Fibroblast of skin of right quadriceps (primary cell): Measurements from ENCODE around the gene KLHDC8B.
"Not testable (repeated sequence)": the region's sequence is repeated elsewhere in the genome, so short reads cannot be mapped to it uniquely, and the experiment has no call there.

Experiments used
- DNase-seq: peaks from one replicate; pipeline ENCODE4 v3.0.0-alpha.2; 2013

The KLHDC8B gene

DNA sequence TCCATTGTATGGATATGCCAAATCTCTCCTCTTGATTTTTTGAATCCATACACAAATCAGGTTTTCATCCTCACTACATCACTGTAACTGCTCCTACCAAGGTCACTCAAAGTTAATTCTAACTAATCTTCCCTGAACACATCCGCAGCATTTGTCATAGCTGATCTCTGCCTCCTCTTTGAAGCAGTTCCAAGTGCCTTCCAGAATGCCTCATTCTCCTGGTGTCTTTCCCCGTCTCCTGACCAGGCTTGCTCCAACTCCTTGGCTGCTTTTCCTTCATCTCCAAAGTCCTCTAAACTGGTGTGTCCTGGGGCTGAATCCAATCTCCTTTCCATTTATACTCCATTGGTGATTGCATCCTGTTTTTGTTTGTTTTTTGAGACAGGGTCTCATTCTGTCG is 26.8 kb downstream of the KLHDC8B start:
- DNase-seq, result no peak

DNA sequence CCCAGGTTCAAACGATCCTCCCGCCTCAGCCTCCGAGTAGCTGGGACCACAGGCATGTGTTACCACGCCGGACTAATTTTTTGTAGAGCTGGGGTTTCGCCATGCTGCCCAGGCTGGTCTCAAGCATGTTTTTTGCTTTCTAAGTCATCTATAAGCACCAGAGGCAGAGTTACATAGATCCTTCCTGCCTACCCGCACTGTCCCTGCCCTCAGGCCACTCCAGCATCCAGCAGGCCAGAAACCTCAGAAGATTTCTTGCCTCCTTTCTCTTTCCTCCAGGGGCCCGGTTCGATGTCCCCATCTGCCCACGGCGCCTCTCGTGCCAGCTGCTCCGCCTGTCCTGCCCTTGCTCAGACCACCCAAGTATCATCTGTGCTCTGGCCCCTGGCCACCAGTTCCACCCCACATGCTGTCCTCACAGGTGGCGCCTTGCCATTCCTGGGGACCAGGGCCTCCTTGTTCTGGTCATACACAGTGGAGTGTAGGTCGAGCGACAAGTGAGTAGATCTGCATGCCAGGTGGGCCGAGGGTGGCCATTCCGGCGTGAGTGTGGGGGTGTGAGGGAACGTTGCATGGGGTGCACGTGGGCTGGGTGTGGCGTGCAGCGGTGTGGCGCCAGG is 27.3 kb downstream of the KLHDC8B start:
- no peak for DNase-seq

DNA sequence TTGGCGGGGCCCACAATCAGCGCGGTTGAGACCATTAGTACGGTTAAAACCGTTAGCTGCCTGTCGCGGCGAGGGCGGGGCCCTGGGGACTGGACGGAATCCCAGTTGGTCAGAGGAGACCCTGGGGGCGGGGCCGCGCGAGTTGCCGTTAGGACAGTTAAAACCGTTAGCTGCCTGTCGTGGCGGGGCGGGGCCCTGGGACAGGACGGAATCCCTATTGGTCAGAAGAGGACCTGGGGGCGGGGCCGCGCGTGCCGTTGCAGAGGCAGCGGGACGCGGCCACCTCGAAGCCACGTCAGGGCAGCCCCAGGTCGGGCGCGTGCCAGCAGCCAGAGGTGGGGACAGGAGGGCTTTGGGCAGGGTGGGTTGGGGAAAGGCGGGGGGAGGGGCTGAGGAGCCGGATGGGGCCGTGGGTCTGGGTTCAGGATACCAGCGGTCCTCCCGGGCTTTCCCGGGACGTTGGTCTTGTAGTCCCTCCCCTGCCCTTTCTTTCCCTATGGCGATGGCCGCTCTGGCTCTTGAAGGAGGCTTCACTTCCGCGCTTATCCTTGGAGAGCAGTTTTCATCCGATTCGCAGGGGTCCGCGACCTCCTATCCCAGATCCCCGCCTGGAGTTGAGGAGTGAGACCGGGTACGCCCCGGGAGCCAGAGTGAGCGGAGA is 28.0 kb downstream of the KLHDC8B start:
- peak; percentile 83 for DNase-seq

DNA sequence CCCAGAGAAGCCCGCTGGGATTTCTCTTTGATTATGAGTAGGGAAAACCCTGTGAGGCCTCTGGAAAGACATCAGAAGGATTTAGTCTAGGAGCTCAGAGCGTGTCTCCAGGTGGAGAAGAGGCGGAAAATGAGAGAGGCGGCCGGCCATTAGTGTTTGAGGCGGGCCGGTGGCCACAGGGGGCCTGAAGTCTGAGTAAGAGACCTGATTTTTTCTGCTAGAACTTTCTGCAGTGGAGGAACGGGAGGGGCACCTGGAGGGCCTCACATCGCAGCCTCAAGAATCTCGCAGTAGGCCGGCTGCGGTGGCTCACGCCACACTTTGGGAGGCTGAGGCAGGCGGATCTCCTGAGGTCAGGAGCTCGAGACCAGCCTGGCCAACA is 28.5 kb downstream of the KLHDC8B start:
- no peak for DNase-seq

DNA sequence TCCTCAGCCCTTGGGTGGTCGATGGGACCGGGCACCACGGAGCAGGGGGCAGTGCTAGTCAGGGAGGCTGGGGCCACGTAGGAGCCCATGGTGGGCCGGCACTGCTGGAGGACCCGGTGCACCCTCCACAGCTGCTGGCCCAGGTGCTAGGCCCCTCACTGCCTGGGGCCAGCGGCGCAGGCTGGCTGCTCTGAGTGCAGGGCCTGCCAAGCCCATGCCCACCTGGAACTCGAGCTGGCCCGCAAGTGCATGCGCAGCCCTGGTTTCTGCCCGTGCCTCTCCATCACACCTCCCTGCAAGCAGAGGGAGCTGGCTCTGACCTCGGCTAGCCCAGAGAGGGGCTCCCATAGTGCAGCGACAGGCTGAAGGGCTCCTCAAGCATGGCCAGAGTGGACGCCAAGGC is 42.1 kb downstream of the KLHDC8B start:
- no peak for DNase-seq

DNA sequence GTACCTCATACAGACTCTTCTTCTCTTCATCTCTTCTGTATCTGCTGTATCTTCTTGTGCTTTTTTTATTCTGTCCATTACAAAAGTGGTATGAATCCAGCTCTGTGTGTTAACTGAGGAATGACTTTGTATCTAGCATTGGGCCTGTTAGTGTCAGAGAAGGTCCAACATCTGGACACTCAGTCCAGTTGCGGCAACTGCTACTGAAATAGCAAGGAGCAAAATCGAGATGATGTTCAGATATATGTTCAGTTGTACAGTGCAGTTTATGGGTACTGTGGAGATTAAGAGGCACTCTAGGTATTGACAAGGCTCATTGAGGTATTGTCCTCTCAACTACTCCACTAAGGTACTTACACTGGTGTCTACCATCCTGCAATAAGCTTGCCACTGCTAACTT is 42.6 kb downstream of the KLHDC8B start:
- no peak for DNase-seq

DNA sequence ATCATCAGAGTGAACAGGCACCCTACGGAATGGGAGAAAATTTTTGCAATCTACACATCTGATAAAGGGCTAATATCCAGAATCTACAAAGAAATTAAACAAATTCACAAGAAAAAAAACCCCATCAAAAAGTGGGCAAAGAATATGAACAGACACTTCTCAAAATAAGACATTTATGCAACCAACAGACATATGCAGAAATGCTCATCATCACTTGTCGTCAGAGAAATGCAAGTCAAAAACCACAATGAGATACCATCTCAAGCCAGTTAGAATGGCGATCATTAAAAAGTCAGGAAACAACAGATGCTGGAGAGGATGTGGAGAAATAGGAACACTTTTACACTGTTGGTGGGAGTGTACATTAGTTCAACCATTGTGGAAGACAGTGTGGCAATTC is 45.3 kb downstream of the KLHDC8B start:
- DNase-seq, result not testable (repeated sequence)

DNA sequence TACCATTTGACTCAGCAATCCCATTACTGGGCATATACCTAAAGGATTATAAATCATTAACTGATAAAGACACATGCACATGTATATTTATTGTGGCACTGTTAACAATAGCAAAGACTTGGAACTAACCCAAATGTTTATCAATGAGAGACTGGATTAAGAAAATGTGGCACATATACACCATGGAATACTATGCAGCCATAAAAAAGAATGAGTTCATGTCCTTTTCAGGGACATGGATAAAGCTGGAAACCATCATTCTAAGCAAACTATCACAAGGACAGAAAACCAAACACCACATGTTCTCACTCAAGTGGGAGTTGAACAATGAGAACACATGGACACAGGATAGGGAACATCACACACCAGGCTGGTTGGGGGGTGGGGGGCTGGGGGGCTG is 45.7 kb downstream of the KLHDC8B start:
- not testable (repeated sequence) for DNase-seq

DNA sequence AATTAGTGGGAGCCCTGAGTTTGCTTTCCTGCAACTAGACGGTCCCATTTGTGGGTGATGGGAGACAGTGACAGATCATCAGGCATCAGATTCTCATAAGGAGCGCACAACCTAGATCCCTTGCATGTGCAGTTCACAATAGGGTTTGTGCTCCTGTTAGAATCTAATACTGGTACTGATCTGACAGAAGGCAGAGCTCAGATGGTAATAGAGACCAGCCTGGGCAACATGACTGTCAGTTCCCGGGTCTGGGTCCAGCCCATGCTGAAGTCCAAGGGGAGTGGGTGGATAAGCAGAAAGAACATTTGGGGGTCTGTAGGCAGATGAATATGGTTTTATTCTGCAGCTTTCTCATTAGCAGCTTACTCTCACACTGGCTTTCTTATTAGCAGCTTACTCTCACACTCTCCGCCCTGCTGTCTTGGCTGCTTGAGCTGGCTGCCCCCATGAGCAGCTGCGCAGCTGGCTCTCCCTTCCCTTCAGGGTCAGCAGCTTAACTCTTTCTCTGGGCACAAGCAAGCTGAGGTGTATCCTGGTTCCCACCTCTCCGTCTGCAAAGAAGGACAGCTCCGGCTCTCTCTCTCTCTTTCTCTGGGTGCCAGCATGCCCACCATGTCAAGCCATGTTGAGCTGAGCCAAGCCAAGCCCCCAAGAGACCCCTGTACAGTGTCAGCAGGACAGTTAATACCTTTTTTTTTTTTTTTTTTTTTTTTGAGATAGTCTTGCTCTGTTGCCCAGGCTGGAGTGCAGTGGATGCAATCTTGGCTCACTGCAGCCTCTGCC is 46.5 kb downstream of the KLHDC8B start:
- no peak for DNase-seq

DNA sequence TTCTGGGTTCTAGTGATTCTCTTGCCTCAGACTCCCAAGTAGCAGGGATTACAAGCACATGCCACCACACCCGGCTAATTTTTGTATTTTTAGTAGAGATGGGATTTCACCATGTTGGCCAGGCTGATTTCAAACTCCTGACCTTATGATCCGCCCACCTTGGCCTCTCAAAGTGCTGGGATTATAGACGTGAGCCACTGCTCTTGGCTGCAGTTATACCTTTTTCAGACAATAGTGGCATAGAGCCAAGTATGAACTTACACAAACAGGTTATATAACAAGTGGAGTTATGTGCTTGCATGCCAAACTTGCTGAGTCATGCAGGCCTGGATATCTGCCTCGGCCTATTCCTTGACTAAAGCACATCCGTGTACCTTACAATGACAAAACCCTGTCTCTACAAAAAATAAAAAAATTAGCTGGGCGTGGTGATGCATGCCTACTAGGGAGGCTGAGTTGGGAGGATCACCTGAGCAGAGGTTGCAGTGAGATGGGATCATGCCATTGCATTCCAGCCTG is 47.1 kb downstream of the KLHDC8B start:
- peak; percentile 88 for DNase-seq

DNA sequence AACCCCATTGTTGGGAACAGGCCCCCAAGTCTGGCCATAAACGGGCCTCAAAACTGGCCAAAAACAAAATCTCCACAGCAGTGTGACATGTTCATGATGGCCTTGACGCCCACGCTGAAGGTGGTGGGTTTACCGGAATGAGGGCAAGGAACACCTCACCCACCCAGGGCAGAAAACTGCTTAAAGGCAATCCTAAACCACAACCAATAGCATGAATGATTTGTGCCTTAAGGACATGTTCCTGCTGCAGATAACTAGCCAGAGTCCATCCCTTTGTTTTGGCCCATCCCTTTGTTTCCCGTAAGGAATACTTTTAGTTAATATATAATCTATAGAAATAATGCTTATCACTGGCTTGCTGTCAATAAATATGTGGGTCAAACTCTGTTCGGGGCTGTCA is 47.7 kb downstream of the KLHDC8B start:
- no peak for DNase-seq

DNA sequence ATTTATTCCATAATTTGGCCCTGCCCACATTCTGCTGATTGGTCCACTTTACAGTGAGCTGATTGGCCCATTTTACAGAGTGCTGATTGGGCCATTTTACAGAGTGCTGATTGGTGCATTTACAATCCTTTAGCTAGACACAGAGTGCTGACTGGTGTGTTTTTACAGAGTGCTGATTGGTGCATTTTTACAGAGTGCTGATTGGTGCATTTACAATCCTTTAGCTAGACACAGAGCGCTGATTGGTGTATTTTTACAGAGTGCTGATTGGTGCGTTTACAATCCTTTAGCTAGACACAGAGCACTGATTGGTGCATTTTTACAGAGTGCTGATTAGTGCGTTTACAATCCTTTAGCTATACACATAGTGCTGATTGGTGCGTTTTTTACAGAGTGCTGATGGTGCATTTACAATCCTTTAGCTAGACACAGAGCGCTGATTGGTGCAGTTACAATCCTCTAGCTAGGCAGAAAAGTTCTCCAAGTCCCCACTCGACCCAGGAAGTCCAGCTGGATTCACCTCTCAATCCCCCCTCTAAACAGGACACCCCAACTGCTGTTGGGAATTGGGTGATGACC is 49.7 kb downstream of the KLHDC8B start:
- not testable (repeated sequence) for DNase-seq

DNA sequence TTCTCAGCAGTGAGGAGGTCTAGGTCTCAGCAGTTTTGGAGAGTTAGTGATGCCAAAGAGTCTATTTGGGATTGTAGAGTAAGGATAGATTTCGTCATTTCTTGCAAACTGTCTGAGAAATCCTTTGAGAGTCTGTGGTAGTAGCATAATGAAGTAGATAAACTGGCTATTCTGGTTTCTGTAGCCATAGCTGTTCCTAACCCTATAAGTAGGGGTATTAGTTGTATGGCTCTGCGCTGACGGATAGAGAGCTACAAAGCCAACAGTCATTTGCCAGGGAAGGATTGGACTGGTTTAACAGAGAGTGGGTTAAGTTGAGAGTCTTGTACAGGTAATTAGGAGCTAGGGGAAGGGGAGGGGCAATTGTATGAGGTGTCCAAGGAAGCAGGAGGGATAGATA is 50.6 kb downstream of the KLHDC8B start:
- no peak for DNase-seq
